Measurements from ENCODE around the gene FRMPD4. TPM values are rescaled to one million over a fixed set of nuclear protein-coding genes. Genes with fewer than 3 reads are reported as not detected.

Gene FRMPD4
- total RNA-seq, 1 experiment from 2014 or later = 0.24 TPM

- Histone ChIP-seq H2AFZ (ENCODE audit: low read length) (no peak overlapping the region), H3K4me2 (ENCODE audit: insufficient read depth, insufficient read length, low read length) (no peak overlapping the region), H2BK12ac (ENCODE audit: insufficient read length, low read depth, low read length) (no peak overlapping the region), H2AK5ac (ENCODE audit: insufficient read length, low read length) (no peak overlapping the region), H3K27me3 (ENCODE audit: insufficient read depth, low read length) (no peaks in the 10 kb centered on the region), H3K79me1 (ENCODE audit: insufficient read depth, low read depth, low read length, poor library complexity, severe bottlenecking) (no peaks in the 10 kb centered on the region), H2BK5ac (ENCODE audit: insufficient read length, low read length) (no peak overlapping the region), H3K14ac (ENCODE audit: insufficient read depth, low read length) (no peak overlapping the region), H2BK20ac (ENCODE audit: low read depth, low read length, poor library complexity, severe bottlenecking) (no peak overlapping the region), H3K27ac (ENCODE audit: insufficient read length, low read depth, low read length) (no peak overlapping the region), H4K91ac (ENCODE audit: insufficient read length, low read depth, low read length) (no peak overlapping the region), H2BK120ac (ENCODE audit: low read depth, low read length, poor library complexity, severe bottlenecking) (no peak overlapping the region), H4K5ac (ENCODE audit: insufficient read length, low read depth, low read length) (no peak overlapping the region), H3K79me2 (ENCODE audit: insufficient read depth, low read length) (no peaks in the 10 kb centered on the region), H3K9ac (ENCODE audit: extremely low read depth, insufficient read length, low read length) (no peak overlapping the region), H3K23me2 (ENCODE audit: insufficient read length, low read depth, low read length, poor library complexity, severe bottlenecking) (no peaks in the 10 kb centered on the region), H3K23ac (ENCODE audit: insufficient read length, low read depth, low read length) (no peak overlapping the region), H3K56ac (ENCODE audit: insufficient read length, low read depth, low read length) (no peak overlapping the region), H3K18ac (ENCODE audit: insufficient read length, low read depth, low read length) (no peak overlapping the region), H4K20me1 (ENCODE audit: control insufficient read depth, insufficient read depth, insufficient read length) (no peaks in the 10 kb centered on the region), H3K9me3 (ENCODE audit: control insufficient read depth, low read depth, low read length) (no peaks in the 10 kb centered on the region), H4K8ac (replicated peaks; ENCODE audit: insufficient read length, low read depth, low read length) (no peak overlapping the region), H3T11ph (ENCODE audit: low read length) (no peak overlapping the region), H3K4me1 (ENCODE audit: insufficient read depth, low read length) (no peaks in the 10 kb centered on the region), H2BK15ac (ENCODE audit: low read depth, low read length) (no peak overlapping the region), H3K4ac (ENCODE audit: low read depth, low read length) (no peak overlapping the region)
- no peak for TF ChIP-seq CTCF (conservative IDR thresholded peaks at IDR 0.05)
- no CpG with 5 or more reads among the region's 1 CpG for WGBS (ENCODE audit: extremely low coverage, insufficient read length, low lambda C conversion rate)
- Mint-ChIP-seq H3K4me1 (no peaks in the 10 kb centered on the region), H3K27me3 (ENCODE audit: low read depth) (no peaks in the 10 kb centered on the region; the same call in none of the 2 replicates), H3K27ac (no peak overlapping the region), H3K9me3 (peaks cover 65 to 76% of the 10 kb centered on the region in 2 experiments), H3K4me3 (no peak overlapping the region), H3K36me3 (ENCODE audit: insufficient read depth in 1 of 3, low read depth in 3 of 3) (peaks cover 0 to 3% (median 2%) of the 10 kb centered on the region in 3 experiments; a peak in 4 of 7 replicates)
- DNase-seq = no peak
These were observed 48.5 kb upstream of the FRMPD4 start for GRCh38 chrX:12089740-12090139.

All from H9 (cell line).